ENCODE measurements around the gene SERPINB4.

Gene SERPINB4

GRCh38 chr18:63626431-63626830 lies 17.6 kb downstream of the SERPINB4 start:
- no peak for DNase-seq

GRCh38 chr18:63624863-63625262 lies 19.2 kb downstream of the SERPINB4 start:
- DNase-seq: no peak

GRCh38 chr18:63619661-63620060 lies 24.4 kb downstream of the SERPINB4 start:
- DNase-seq: no peak

GRCh38 chr18:63617915-63618234 lies 26.2 kb downstream of the SERPINB4 start:
- DNase-seq: no peak

GRCh38 chr18:63617049-63617914 lies 26.8 kb downstream of the SERPINB4 start:
- no peak for DNase-seq

GRCh38 chr18:63613420-63613819 lies 30.6 kb downstream of the SERPINB4 start:
- no peak for DNase-seq

GRCh38 chr18:63606526-63606925 lies 37.5 kb downstream of the SERPINB4 start:
- DNase-seq: no peak

GRCh38 chr18:63604791-63605567 lies 39.1 kb downstream of the SERPINB4 start:
- no peak for DNase-seq

- no peak for DNase-seq
These were observed 40.3 kb downstream of the SERPINB4 start for GRCh38 chr18:63603772-63604171.

GRCh38 chr18:63603355-63603754 lies 40.7 kb downstream of the SERPINB4 start:
- DNase-seq: no peak

GRCh38 chr18:63596964-63597363 lies 47.1 kb downstream of the SERPINB4 start:
- DNase-seq: no peak

- DNase-seq: no peak
These were observed 51.6 kb downstream of the SERPINB4 start for GRCh38 chr18:63592471-63592870.

- no peak for DNase-seq
These were observed 52.3 kb downstream of the SERPINB4 start for GRCh38 chr18:63591725-63592124.

- no peak for DNase-seq
These were observed 52.9 kb downstream of the SERPINB4 start for GRCh38 chr18:63590966-63591695.

GRCh38 chr18:63590373-63590772 lies 53.7 kb downstream of the SERPINB4 start:
- DNase-seq: no peak

- DNase-seq: no peak
These were observed 55.1 kb downstream of the SERPINB4 start for GRCh38 chr18:63588909-63589308.
